ENCODE measurements around the gene FSTL4. TPM values are rescaled to one million over a fixed set of nuclear protein-coding genes. Genes with fewer than 3 reads are reported as not detected.
A peak's percentile ranks its signal among the peaks of the same experiment; 100 is the strongest.

FSTL4 gene
- total RNA-seq, 1 experiment from 2014 or later, result not detected

DNA sequence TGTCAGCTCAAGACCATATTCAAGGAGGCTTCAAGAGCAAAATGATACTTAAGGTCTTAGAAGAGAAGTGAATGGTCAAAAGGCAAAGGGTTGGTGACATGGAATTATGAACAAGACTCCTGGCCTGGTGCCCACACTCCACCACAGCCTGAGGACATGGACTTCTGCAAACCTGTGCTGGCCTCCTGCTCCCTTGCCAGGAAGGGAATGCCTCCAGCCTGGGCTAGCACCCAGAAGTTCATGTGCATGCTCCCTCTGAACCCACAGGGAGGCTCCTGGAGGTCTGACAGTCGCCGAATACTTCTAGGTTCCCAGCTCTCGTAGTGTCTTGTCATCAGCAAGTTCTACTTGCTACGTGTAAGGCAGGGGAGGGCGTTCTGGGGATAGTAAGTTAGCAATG is 156.7 kb downstream of the FSTL4 start:
- no peaks in the 10 kb centered on the region for H3K9me2 ChIP-seq (ENCODE audit: insufficient read depth)
- peaks cover 54% of the 10 kb centered on the region for H3K4me1 ChIP-seq (replicated peaks; ENCODE audit: insufficient read depth)
- H3K27ac ChIP-seq, result peak overlapping the region; percentile 83
- peak in 1 of 2 experiments; percentile 80 for DNase-seq
- no peaks in the 10 kb centered on the region for H3K27me3 ChIP-seq (ENCODE audit: insufficient read depth, low read depth)
- no peaks in the 10 kb centered on the region for H3K36me3 ChIP-seq (ENCODE audit: low read depth)
- H2AFZ ChIP-seq, result no peak overlapping the region
- TF ChIP-seq, protein P1, sequence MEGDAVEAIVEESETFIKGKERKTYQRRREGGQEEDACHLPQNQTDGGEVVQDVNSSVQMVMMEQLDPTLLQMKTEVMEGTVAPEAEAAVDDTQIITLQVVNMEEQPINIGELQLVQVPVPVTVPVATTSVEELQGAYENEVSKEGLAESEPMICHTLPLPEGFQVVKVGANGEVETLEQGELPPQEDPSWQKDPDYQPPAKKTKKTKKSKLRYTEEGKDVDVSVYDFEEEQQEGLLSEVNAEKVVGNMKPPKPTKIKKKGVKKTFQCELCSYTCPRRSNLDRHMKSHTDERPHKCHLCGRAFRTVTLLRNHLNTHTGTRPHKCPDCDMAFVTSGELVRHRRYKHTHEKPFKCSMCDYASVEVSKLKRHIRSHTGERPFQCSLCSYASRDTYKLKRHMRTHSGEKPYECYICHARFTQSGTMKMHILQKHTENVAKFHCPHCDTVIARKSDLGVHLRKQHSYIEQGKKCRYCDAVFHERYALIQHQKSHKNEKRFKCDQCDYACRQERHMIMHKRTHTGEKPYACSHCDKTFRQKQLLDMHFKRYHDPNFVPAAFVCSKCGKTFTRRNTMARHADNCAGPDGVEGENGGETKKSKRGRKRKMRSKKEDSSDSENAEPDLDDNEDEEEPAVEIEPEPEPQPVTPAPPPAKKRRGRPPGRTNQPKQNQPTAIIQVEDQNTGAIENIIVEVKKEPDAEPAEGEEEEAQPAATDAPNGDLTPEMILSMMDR (conservative IDR thresholded peaks at IDR 0.05), result no peak
- no peak for TF ChIP-seq EZH2 (IDR thresholded peaks at IDR 0.05; ENCODE audit: low read depth)
- peaks cover 39% of the 10 kb centered on the region for H3F3A ChIP-seq (ENCODE audit: insufficient read depth, low read depth)
- CTCF ChIA-PET, result no interaction called here
- no TSS peak for BruUV-seq (replicated peaks)
- H3K9me3 ChIP-seq (ENCODE audit: insufficient read depth, low read depth), result no peaks in the 10 kb centered on the region
- POLR2A ChIA-PET (ENCODE audit: unreplicated experiment), result no interaction called here
- intact Hi-C loops (cut with micrococcal nuclease; ENCODE audit: unreplicated experiment), result no loop called here
- H3K79me2 ChIP-seq (ENCODE audit: low read depth), result no peaks in the 10 kb centered on the region
- peak overlapping the region; percentile 39 for H3K4me2 ChIP-seq
- no peaks in the 10 kb centered on the region for H4K20me1 ChIP-seq (ENCODE audit: insufficient read depth)
- H3K4me3 ChIP-seq, result no peak overlapping the region

DNA sequence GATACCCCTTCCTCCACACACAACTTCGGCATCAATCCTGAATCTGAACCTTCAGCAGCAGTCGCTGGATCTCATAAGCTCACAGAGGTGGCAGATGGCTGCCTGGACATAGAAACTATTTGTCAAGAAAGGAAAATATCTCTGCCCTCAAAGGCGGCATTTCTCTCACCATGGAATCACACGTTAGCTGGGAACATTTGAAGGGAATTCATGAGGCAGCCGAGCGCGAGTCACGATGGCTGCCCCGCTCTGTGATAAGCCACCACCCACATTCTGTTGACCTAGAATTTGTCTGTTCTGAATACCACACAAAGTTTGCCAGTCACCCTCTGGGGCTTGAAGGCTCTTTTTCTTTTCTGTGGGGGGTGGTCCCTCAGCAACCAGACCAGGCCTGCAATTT is 157.9 kb downstream of the FSTL4 start:
- Histone ChIP-seq H4K20me1 (ENCODE audit: insufficient read depth) (no peaks in the 10 kb centered on the region), H3K36me3 (ENCODE audit: low read depth) (no peaks in the 10 kb centered on the region), H3K9me3 (ENCODE audit: insufficient read depth, low read depth) (no peaks in the 10 kb centered on the region), H3K4me1 (replicated peaks; ENCODE audit: insufficient read depth) (peaks cover 50% of the 10 kb centered on the region), H2AFZ (no peak overlapping the region), H3K4me2 (no peak overlapping the region), H3K9me2 (ENCODE audit: insufficient read depth) (no peaks in the 10 kb centered on the region), H3K79me2 (ENCODE audit: low read depth) (no peaks in the 10 kb centered on the region), H3K4me3 (no peak overlapping the region), H3F3A (ENCODE audit: insufficient read depth, low read depth) (peaks cover 39% of the 10 kb centered on the region), H3K27ac (no peak overlapping the region), H3K27me3 (ENCODE audit: insufficient read depth, low read depth) (no peaks in the 10 kb centered on the region)
- no TSS peak for BruUV-seq (replicated peaks)
- no peak for DNase-seq
- TF ChIP-seq EZH2 (IDR thresholded peaks at IDR 0.05; ENCODE audit: low read depth), result no peak
- TF ChIP-seq, protein P1 (conservative IDR thresholded peaks at IDR 0.05), result no peak
- intact Hi-C loops (cut with micrococcal nuclease; ENCODE audit: unreplicated experiment), result no loop called here
- POLR2A ChIA-PET (ENCODE audit: unreplicated experiment), result no interaction called here
- CTCF ChIA-PET, result no interaction called here

DNA sequence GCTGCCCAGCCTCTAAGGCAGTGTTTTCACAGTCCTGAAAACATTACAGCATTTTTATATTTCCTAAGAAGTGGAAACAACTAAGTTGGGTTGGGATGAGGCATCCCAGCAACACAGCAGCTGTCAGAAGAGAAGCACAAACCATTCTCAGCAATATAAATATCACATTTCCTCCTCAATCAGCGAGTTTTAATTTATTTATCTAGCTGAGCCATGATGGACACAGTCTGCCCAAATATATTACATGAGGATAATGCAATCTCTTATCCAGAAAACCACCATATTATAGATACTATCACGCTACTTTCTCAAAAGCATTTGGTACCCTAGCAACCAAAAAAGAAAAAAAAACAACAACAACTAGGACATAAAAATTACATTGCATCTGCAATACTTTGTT is 158.5 kb downstream of the FSTL4 start:
- BruUV-seq (replicated peaks), result no TSS peak

More for the DNA sequence above, 158.5 kb downstream of the FSTL4 start:
- Histone ChIP-seq H3F3A (ENCODE audit: insufficient read depth, low read depth) (peaks cover 34% of the 10 kb centered on the region), H2AFZ (no peak overlapping the region), H3K79me2 (ENCODE audit: low read depth) (no peaks in the 10 kb centered on the region), H3K9me2 (ENCODE audit: insufficient read depth) (no peaks in the 10 kb centered on the region), H3K27me3 (ENCODE audit: insufficient read depth, low read depth) (no peaks in the 10 kb centered on the region), H3K27ac (no peak overlapping the region), H3K4me3 (no peak overlapping the region), H3K4me1 (replicated peaks; ENCODE audit: insufficient read depth) (peaks cover 44% of the 10 kb centered on the region), H4K20me1 (ENCODE audit: insufficient read depth) (no peaks in the 10 kb centered on the region), H3K4me2 (no peak overlapping the region), H3K9me3 (ENCODE audit: insufficient read depth, low read depth) (no peaks in the 10 kb centered on the region), H3K36me3 (ENCODE audit: low read depth) (no peaks in the 10 kb centered on the region)
- CTCF ChIA-PET, result no interaction called here
- TF ChIP-seq EZH2 (IDR thresholded peaks at IDR 0.05; ENCODE audit: low read depth), result no peak
- TF ChIP-seq, protein P1 (conservative IDR thresholded peaks at IDR 0.05), result no peak
- peak in 1 of 2 experiments; percentile 43 for DNase-seq
- POLR2A ChIA-PET (ENCODE audit: unreplicated experiment), result no interaction called here
- intact Hi-C loops (cut with micrococcal nuclease; ENCODE audit: unreplicated experiment), result no loop called here
